Testis (tissue), 3 donors: ENCODE results near the gene ZNF516. TPM values are rescaled to one million over a fixed set of nuclear protein-coding genes. Genes with fewer than 3 reads are reported as not detected.

Source experiments
- DNase-seq: peaks from one replicate; pipeline ENCODE4 v3.0.0-alpha.2; 2019
- H3K27ac ChIP-seq, 2 donors: fragments of 200-600 bp; sonication (generic); one replicate each; pipeline ENCODE4 v1.5.1; 2019
- H3K27me3 ChIP-seq: fragments of 200-600 bp; sonication (generic); one replicate; pipeline ENCODE4 v1.5.1; 2019
- H3K36me3 ChIP-seq: fragments of 200-600 bp; sonication (generic); one replicate; pipeline ENCODE4 v1.5.1; 2017; ENCODE audit warnings: low read depth; ENCODE audit errors: missing control alignments
- H3K4me1 ChIP-seq: fragments of 200-600 bp; sonication (generic); one replicate; pipeline ENCODE4 v1.5.1; 2019
- H3K4me3 ChIP-seq, 2 donors: fragments of 200-600 bp; sonication (generic); one replicate each; pipeline ENCODE4 v1.5.1; 2017 to 2019
- H3K9me3 ChIP-seq: fragments of 200-600 bp; sonication (generic); one replicate; pipeline ENCODE4 v1.5.1; 2017
- POLR2A ChIP-seq: fragments of 450-650 bp; IDR thresholded peaks from one replicate; pipeline ENCODE4 v1.6.1; 2017; ENCODE audit warnings: antibody characterized with exemption, mild to moderate bottlenecking, moderate library complexity
- WGBS, 2 donors: methylation state at CpG; one replicate each; pipeline ENCODE4 v1.1.5; 2018; 5-methylcytosine and 5-hydroxymethylcytosine counted together
- intact Hi-C: fragments of 100-400 bp; cut with DNase I; formaldehyde crosslinking; loops from one replicate; pipeline ENCODE4 v1.15.1; 2023; ENCODE audit warnings: low total_unique reads
- polyA plus RNA-seq: library from polyadenylated mRNA; stranded (reverse); fragments of 350-450 nt; fragmentation: Illumina TruSeq; extraction: RNeasy Lipid Tissue Mini Kit (QIAGEN cat#74804); gene quantifications from one replicate; pipeline ENCODE4 v1.2.3, GENCODE V29; 2014; ENCODE audit warnings: low read depth, low replicate concordance; ENCODE audit not compliant: insufficient read depth
- total RNA-seq, 2 donors: library from RNA; depleted of rRNA; stranded (reverse); fragments of >200 nt; gene quantifications; one replicate each; pipeline ENCODE4 v1.2.3, GENCODE V29; 2016
- TF ChIP-seq, protein P1 (sequence below), 3 experiments: fragments of 450-650 bp in 2 of 3; fragments of 200-600 bp in 1 of 3; sonication (generic) in 1 of 3; IDR thresholded peaks; one replicate each; pipeline ENCODE4 v1.5.1; 2016 to 2019; ENCODE audit warnings: antibody characterized with exemption in 3 of 3, mild to moderate bottlenecking in 2 of 3, moderate library complexity in 1 of 3

ZNF516 gene
- total and polyA plus RNA-seq, 3 donors from 2014 or later = 79.0 to 212 (median 189) TPM

DNA sequence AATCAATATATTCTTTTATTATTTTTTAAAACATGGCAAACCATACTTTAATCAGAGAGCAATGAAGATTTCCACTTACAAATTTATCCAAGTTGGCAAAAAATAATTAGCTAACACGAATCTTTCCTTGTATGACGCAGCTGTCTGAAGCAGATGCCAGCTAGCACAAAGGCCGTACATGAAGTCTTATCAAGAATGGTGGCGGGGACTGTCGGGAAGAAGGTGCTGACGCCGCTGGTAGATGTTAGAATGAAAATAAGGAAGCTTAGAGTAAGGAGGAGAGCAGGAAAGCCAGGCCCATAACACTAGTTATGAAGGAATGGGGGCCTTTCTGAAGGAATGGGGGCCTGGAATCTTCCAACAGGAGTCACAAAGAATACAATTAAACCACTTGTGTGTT lies 96.7 kb downstream of the ZNF516 start:
- peak overlapping the region; percentile 2 to 44 for H3K27ac ChIP-seq
- no peaks in the 10 kb centered on the region for H3K27me3 ChIP-seq
- H3K9me3 ChIP-seq = no peaks in the 10 kb centered on the region
- WGBS, 2 donors = 42 to 70% methylated on average over 7 of the region's 7 CpGs
- peak; percentile 86 for DNase-seq
- peaks cover 7% of the 10 kb centered on the region for H3K4me1 ChIP-seq
- H3K36me3 ChIP-seq = no peaks in the 10 kb centered on the region
- H3K4me3 ChIP-seq = no peak overlapping the region
- TF ChIP-seq, protein P1, sequence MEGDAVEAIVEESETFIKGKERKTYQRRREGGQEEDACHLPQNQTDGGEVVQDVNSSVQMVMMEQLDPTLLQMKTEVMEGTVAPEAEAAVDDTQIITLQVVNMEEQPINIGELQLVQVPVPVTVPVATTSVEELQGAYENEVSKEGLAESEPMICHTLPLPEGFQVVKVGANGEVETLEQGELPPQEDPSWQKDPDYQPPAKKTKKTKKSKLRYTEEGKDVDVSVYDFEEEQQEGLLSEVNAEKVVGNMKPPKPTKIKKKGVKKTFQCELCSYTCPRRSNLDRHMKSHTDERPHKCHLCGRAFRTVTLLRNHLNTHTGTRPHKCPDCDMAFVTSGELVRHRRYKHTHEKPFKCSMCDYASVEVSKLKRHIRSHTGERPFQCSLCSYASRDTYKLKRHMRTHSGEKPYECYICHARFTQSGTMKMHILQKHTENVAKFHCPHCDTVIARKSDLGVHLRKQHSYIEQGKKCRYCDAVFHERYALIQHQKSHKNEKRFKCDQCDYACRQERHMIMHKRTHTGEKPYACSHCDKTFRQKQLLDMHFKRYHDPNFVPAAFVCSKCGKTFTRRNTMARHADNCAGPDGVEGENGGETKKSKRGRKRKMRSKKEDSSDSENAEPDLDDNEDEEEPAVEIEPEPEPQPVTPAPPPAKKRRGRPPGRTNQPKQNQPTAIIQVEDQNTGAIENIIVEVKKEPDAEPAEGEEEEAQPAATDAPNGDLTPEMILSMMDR (IDR thresholded peaks at IDR 0.05) = no peak
- TF ChIP-seq POLR2A = no peak
- intact Hi-C loops = no loop called here

DNA sequence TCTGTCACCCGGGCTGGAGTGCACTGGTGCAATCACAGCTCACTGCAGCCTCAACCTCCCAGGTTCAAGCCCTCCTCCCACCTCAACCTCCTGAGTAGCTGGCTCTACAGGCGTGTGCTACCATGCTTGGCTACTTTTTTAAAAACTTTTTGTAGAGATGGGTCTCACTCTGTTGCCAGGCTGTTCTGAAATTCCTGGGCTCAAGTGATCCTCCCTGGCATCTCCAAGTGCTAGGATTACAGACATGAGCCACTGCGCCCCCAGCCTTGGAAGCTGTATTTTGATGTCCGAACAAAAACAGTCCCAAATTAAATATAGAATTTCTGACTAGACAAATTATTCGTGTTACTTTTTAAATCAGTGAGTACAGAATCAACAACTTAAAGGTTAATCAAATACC lies 97.4 kb downstream of the ZNF516 start:
- Histone ChIP-seq H3K36me3 (no peaks in the 10 kb centered on the region), H3K4me3 (no peak overlapping the region), H3K4me1 (peaks cover 7% of the 10 kb centered on the region), H3K9me3 (no peaks in the 10 kb centered on the region), H3K27ac (peak overlapping the region; percentile 2 to 44), H3K27me3 (no peaks in the 10 kb centered on the region)
- DNase-seq = peak; percentile 21
- WGBS, 2 donors = 64 to 74% methylated on average over 5 of the region's 5 CpGs
- TF ChIP-seq, protein P1 (IDR thresholded peaks at IDR 0.05) = no peak
- TF ChIP-seq POLR2A = no peak
- intact Hi-C loops = no loop called here

DNA sequence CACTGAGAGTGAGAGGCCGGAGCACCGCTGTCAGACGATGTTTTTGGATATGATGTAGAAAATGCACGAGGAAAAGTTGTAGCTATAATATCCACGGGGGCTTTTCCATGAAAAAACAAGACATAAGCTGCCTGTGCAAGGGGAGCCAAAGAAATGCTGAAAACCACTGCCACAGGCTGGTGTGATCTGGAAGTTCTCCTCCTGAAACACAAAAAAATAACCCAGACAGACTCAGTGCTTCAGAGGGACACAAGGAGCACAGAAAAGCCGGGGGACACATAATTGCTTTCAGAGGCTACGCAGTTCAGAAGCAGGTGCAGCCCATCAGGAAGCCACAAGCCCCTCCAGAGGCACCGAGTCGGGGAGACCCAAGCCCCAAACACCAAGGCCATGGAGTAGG lies 98.2 kb downstream of the ZNF516 start:
- no peaks in the 10 kb centered on the region for H3K27me3 ChIP-seq
- no peak for TF ChIP-seq POLR2A
- TF ChIP-seq, protein P1 (IDR thresholded peaks at IDR 0.05) = no peak
- WGBS, 2 donors = 73 to 85% methylated on average over 9 of the region's 9 CpGs
- peaks cover 7% of the 10 kb centered on the region for H3K4me1 ChIP-seq
- H3K27ac ChIP-seq = peak overlapping the region in 1 of 2 donors; percentile 21
- DNase-seq = peak; percentile 21
- intact Hi-C loops = no loop called here
- H3K9me3 ChIP-seq = no peaks in the 10 kb centered on the region
- H3K4me3 ChIP-seq = no peak overlapping the region
- H3K36me3 ChIP-seq = no peaks in the 10 kb centered on the region

DNA sequence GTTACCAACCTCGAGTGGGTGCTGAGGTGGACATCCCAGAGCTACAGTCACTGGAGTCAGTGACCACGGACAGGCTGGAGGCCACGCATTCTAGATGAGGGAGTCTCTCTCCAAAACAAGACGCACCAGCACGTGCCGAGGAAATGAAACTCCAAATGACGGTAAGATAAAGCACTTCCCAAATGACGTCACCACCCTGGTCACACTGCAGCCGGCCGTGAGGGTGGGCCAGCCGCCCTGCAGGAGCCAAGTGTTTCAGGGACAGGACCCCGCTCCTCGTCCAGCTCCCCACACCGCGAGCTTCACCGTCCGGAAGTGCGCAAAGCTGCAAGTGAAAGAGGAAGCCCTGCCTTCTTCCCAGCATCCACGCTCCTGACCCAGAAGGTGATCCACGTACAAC lies 99.4 kb downstream of the ZNF516 start:
- no peaks in the 10 kb centered on the region for H3K27me3 ChIP-seq
- no peaks in the 10 kb centered on the region for H3K36me3 ChIP-seq
- intact Hi-C loops = no loop called here
- WGBS, 2 donors = 74 to 75% methylated on average over 13 to 20 of the region's 20 CpGs
- H3K9me3 ChIP-seq = no peaks in the 10 kb centered on the region
- H3K27ac ChIP-seq = peak overlapping the region in 1 of 2 donors; percentile 16
- TF ChIP-seq, protein P1 (IDR thresholded peaks at IDR 0.05) = no peak
- TF ChIP-seq POLR2A = no peak
- peak; percentile 44 for DNase-seq
- H3K4me3 ChIP-seq = no peak overlapping the region
- peaks cover 7% of the 10 kb centered on the region for H3K4me1 ChIP-seq

DNA sequence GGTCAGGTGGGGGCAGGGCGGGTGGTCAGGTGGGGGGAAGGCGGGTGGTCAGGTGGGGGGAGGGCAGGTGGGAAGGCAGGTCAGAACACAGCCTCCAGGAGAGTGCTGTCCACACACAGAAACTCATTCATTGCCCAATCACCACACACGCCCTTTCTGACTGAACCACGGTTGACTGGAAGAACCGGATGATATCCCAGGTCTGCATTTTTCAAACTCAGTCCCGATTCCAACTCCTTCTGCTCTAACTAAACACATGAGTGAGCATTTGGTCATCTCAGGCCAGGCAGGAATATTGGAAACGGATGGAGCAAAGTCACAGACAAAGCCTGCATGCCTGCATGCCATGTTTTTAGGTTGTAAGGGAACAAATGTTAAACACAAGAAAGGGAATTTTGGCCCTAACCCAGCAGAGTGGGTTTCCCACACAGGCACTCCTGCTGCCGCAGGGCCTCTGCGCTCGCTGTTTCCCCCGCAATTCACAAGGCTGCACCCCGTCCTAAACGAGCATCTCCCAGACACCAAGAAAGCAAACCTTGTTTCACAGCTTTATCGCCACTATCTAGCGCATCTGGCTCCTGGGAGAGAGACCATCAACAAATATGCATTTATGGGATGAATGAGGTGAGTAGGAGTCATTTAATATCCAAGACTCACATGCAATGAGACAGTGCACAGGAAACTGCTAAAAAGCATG lies 100.1 kb downstream of the ZNF516 start:
- H3K36me3 ChIP-seq = no peaks in the 10 kb centered on the region
- intact Hi-C loops = no loop called here
- no peak overlapping the region for H3K27ac ChIP-seq
- H3K27me3 ChIP-seq = no peaks in the 10 kb centered on the region
- H3K4me3 ChIP-seq = no peak overlapping the region
- no peak for TF ChIP-seq POLR2A
- TF ChIP-seq, protein P1 (IDR thresholded peaks at IDR 0.05) = no peak
- whole genome bisulfite sequencing, 2 donors = 70 to 75% methylated on average over 13 to 15 of the region's 15 CpGs
- DNase-seq = peak; percentile 11
- no peaks in the 10 kb centered on the region for H3K9me3 ChIP-seq
- H3K4me1 ChIP-seq = peaks cover 14% of the 10 kb centered on the region
